Measurements from ENCODE around the gene GPATCH2. TPM values are rescaled to one million over a fixed set of nuclear protein-coding genes. Genes with fewer than 3 reads are reported as not detected.

The GPATCH2 gene
- total RNA-seq, 1 experiment from 2014 or later, result 34.5 TPM

DNA sequence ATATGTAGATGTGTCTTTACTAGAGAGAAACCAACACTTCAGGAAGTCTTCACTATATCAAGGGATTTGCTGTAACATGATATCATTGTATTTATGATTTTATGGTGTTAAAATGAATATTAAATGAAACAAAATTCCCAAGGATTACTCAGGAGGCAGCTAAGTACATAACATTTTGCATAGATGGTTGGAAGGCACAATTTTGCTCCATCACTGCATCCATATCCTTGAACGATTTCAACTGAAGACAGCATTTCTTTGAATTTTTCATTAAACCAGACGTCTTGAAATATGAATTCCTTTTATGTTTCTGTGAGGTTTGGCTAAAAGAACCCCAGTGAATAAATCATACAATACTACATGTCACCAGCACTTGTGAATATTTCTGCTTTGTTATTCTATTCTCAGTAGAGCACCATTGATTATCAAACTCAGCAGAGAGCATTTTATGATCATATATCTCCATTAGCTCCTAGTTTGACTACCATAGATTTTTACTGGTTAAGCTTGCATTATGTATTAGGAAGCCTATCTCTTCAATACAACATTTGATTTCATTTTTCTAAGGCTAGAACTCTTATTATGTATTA, 37.6 kb upstream of the GPATCH2 start:
- intact Hi-C loops (cut with micrococcal nuclease), result no loop called here
- POLR2A ChIA-PET, result interaction anchor here (0.7 kb wide), 1 partner anchor 11 kb away, joined by 3 read pairs; no protein-coding TSS in a partner anchor
- H3K4me1 Mint-ChIP-seq (ENCODE audit: insufficient read depth, unreplicated experiment), result no peaks in the 10 kb centered on the region
- no peaks in the 10 kb centered on the region for H3K36me3 Mint-ChIP-seq (ENCODE audit: insufficient read depth, unreplicated experiment)
- CTCF ChIA-PET, result interaction anchor here (2.4 kb wide), 1 partner anchor 8 kb away, joined by 12 read pairs; no protein-coding TSS in a partner anchor
- no TSS peak for BruUV-seq (replicated peaks)
- H3K4me3 Mint-ChIP-seq (ENCODE audit: unreplicated experiment), result no peak overlapping the region
- no peaks in the 10 kb centered on the region for H3K27me3 Mint-ChIP-seq (ENCODE audit: insufficient read depth, unreplicated experiment)
- H3K27ac Mint-ChIP-seq (ENCODE audit: low read depth, unreplicated experiment), result no peak overlapping the region
- no peak for DNase-seq (ENCODE audit: unreplicated experiment)
- TF ChIP-seq, protein P1, sequence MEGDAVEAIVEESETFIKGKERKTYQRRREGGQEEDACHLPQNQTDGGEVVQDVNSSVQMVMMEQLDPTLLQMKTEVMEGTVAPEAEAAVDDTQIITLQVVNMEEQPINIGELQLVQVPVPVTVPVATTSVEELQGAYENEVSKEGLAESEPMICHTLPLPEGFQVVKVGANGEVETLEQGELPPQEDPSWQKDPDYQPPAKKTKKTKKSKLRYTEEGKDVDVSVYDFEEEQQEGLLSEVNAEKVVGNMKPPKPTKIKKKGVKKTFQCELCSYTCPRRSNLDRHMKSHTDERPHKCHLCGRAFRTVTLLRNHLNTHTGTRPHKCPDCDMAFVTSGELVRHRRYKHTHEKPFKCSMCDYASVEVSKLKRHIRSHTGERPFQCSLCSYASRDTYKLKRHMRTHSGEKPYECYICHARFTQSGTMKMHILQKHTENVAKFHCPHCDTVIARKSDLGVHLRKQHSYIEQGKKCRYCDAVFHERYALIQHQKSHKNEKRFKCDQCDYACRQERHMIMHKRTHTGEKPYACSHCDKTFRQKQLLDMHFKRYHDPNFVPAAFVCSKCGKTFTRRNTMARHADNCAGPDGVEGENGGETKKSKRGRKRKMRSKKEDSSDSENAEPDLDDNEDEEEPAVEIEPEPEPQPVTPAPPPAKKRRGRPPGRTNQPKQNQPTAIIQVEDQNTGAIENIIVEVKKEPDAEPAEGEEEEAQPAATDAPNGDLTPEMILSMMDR (IDR thresholded peaks at IDR 0.05; ENCODE audit: unreplicated experiment), result no peak
- no peaks in the 10 kb centered on the region for H3K9me3 Mint-ChIP-seq (ENCODE audit: unreplicated experiment)

DNA sequence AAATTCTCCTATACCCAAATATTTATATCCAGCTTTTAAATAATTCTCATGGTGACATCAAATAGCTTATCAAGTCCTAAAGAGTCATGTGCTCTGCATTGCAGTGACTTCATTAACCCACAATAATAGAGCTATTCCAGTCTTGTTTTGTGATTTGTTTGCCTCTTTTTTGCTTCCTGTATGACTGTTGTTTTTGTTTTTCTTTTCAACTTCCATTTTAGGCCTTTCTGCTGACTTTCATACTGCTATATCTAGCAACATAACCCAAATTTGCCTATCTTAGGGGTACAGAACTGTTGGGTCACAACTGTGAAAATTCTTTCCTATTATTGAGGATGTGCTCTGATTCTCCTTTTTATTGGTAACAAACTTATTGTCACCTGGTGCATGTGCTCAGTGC, 30.5 kb upstream of the GPATCH2 start:
- no peaks in the 10 kb centered on the region for H3K27me3 Mint-ChIP-seq (ENCODE audit: insufficient read depth, unreplicated experiment)
- DNase-seq (ENCODE audit: unreplicated experiment), result no peak
- H3K27ac Mint-ChIP-seq (ENCODE audit: low read depth, unreplicated experiment), result peak overlapping the region; percentile 52
- H3K9me3 Mint-ChIP-seq (ENCODE audit: unreplicated experiment), result no peaks in the 10 kb centered on the region
- no TSS peak for BruUV-seq (replicated peaks)
- POLR2A ChIA-PET, result interaction anchor here (0.7 to 2.6 kb wide), 3 partner anchors 30 to 136 kb away, joined by 4 to 38 read pairs (median 4); partner anchors contain the start of genes GPATCH2 and SPATA17
- H3K36me3 Mint-ChIP-seq (ENCODE audit: insufficient read depth, unreplicated experiment), result no peaks in the 10 kb centered on the region
- TF ChIP-seq, protein P1 (IDR thresholded peaks at IDR 0.05; ENCODE audit: unreplicated experiment), result no peak
- intact Hi-C loops (cut with micrococcal nuclease), result loop anchor here (1.0 to 5.0 kb wide), 6 partner anchors 73 to 1349 kb away; no protein-coding TSS in a partner anchor
- H3K4me1 Mint-ChIP-seq (ENCODE audit: insufficient read depth, unreplicated experiment), result peaks cover 25% of the 10 kb centered on the region
- CTCF ChIA-PET, result interaction anchor here (0.5 to 2.4 kb wide), 29 partner anchors 8 to 1772 kb away, joined by 3 to 22 read pairs (median 3); partner anchors contain the start of genes GPATCH2 and SPATA17
- no peak overlapping the region for H3K4me3 Mint-ChIP-seq (ENCODE audit: unreplicated experiment)

DNA sequence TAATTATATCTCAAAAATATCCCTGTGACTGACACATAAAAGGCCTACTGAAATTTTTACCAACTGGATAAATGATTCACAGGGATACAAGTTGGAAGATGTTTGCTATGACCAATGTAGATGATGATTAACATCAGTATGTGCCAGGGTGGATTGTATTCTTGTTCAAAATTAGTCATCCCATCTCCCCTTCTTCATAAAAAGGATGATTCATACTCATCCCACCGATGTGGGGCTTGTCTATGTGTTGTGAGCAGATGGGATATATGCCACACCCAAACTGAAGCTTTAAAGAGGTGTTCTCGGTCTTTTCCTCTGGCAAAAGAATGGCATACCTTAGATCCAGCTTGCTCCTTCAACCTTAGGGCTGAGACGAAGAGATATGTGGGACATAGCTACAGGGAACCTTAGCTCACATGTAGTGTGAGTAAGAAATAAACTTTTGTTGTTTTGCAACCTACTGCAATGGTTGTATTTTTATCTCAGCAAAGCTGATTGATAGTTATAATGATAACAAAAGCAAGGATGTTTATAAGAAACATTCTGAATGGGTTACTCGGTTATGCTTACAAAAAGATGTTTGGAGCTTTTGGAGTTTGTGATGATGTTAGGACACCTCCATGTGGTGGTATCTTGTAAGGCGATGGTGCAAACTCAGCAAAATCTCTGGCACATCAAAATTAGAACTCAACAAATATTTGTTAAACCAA, 29.6 kb upstream of the GPATCH2 start:
- TSS peak; percentile 69 for BruUV-seq (replicated peaks)

More for the DNA sequence above, 29.6 kb upstream of the GPATCH2 start:
- intact Hi-C loops (cut with micrococcal nuclease), result loop anchor here (1.0 to 5.0 kb wide), 11 partner anchors 29 to 1348 kb away; partner anchors contain the start of genes GPATCH2 and SPATA17
- POLR2A ChIA-PET, result interaction anchor here (0.7 to 2.6 kb wide), 11 partner anchors 9 to 911 kb away, joined by 3 to 38 read pairs (median 4); partner anchors contain the start of genes GPATCH2 and SPATA17
- H3K27ac Mint-ChIP-seq (ENCODE audit: low read depth, unreplicated experiment), result peak overlapping the region; percentile 52
- CTCF ChIA-PET, result interaction anchor here (0.5 to 2.4 kb wide), 44 partner anchors 9 to 1771 kb away, joined by 3 to 22 read pairs (median 3); partner anchors contain the start of genes GPATCH2 and SPATA17
- H3K9me3 Mint-ChIP-seq (ENCODE audit: unreplicated experiment), result no peaks in the 10 kb centered on the region
- H3K36me3 Mint-ChIP-seq (ENCODE audit: insufficient read depth, unreplicated experiment), result no peaks in the 10 kb centered on the region
- no peak overlapping the region for H3K4me3 Mint-ChIP-seq (ENCODE audit: unreplicated experiment)
- H3K27me3 Mint-ChIP-seq (ENCODE audit: insufficient read depth, unreplicated experiment), result no peaks in the 10 kb centered on the region
- H3K4me1 Mint-ChIP-seq (ENCODE audit: insufficient read depth, unreplicated experiment), result peaks cover 25% of the 10 kb centered on the region
- DNase-seq (ENCODE audit: unreplicated experiment), result peak; percentile 97
- TF ChIP-seq, protein P1 (IDR thresholded peaks at IDR 0.05; ENCODE audit: unreplicated experiment), result peak; percentile 70
